GM18909 (cell line): ENCODE results near the gene PRODH2.
"Not testable (repeated sequence)": the region's sequence is repeated elsewhere in the genome, so short reads cannot be mapped to it uniquely, and the experiment has no call there.

Source experiments
- ATAC-seq: cut with Tn5 transposase; IDR thresholded peaks from one replicate; pipeline ENCODE4 v1.9.1; 2021; ENCODE audit warnings: mild to moderate bottlenecking; ENCODE audit not compliant: unreplicated experiment, poor library complexity

The PRODH2 gene

GRCh38 chr19:35843676-35844481 lies 31.2 kb upstream of the PRODH2 start:
- no peak for ATAC-seq

GRCh38 chr19:35842666-35843272 lies 30.1 kb upstream of the PRODH2 start:
- ATAC-seq = no peak

GRCh38 chr19:35841961-35842595 lies 29.4 kb upstream of the PRODH2 start:
- no peak for ATAC-seq

- not testable (repeated sequence) for ATAC-seq
Measured at GRCh38 chr19:35836096-35836495, 23.5 kb upstream of the PRODH2 start.

GRCh38 chr19:35833972-35834371 lies 21.3 kb upstream of the PRODH2 start:
- ATAC-seq = no peak

- ATAC-seq = no peak
Measured at GRCh38 chr19:35832054-35832453, 19.4 kb upstream of the PRODH2 start.

- no peak for ATAC-seq
Measured at GRCh38 chr19:35830986-35831385, 18.3 kb upstream of the PRODH2 start.

- no peak for ATAC-seq
Measured at GRCh38 chr19:35828692-35829301, 16.2 kb upstream of the PRODH2 start.

GRCh38 chr19:35824150-35824549 lies 11.5 kb upstream of the PRODH2 start:
- ATAC-seq = no peak

- ATAC-seq = no peak
Measured at GRCh38 chr19:35822579-35822978, 9.9 kb upstream of the PRODH2 start.

GRCh38 chr19:35818445-35818844 lies 5.8 kb upstream of the PRODH2 start:
- no peak for ATAC-seq

GRCh38 chr19:35816846-35817245 lies 4.2 kb upstream of the PRODH2 start:
- no peak for ATAC-seq

GRCh38 chr19:35816262-35816661 lies 3.6 kb upstream of the PRODH2 start:
- no peak for ATAC-seq

GRCh38 chr19:35813043-35813890 lies 622 bp upstream of the PRODH2 start:
- no peak for ATAC-seq

- ATAC-seq = no peak
Measured at GRCh38 chr19:35811317-35812219, 1.1 kb downstream of the PRODH2 start.

- ATAC-seq = no peak
Measured at GRCh38 chr19:35807633-35808032, 5.0 kb downstream of the PRODH2 start.

GRCh38 chr19:35806597-35806996 lies 6.0 kb downstream of the PRODH2 start:
- no peak for ATAC-seq

GRCh38 chr19:35805526-35806102 lies 7.0 kb downstream of the PRODH2 start:
- no peak for ATAC-seq

GRCh38 chr19:35801828-35802227 lies 10.8 kb downstream of the PRODH2 start:
- ATAC-seq = no peak
